Tibial artery (tissue), 4 donors: Measurements from ENCODE around the gene SLC16A14.

Experiments
- DNase-seq, 2 donors: peaks; one replicate each; pipeline ENCODE4 v3.0.0-alpha.2; 2019
- H3K27ac ChIP-seq, 2 donors: fragments of 200-600 bp; sonication (generic) in 1 of 2; 1 replicate in 1 of 2; 2 replicates in 1 of 2; pipeline ENCODE4 v1.5.1; 2018 to 2019; ENCODE audit warnings: mild to moderate bottlenecking in 1 of 2
- H3K27me3 ChIP-seq, 2 donors: fragments of 200-600 bp; sonication (generic) in 1 of 2; one replicate each; pipeline versions ENCODE4 v1.5.1 to v1.6.0; 2016 to 2019
- H3K36me3 ChIP-seq, 3 donors: fragments of 200-600 bp; sonication (generic) in 2 of 3; one replicate each; pipeline ENCODE4 v1.5.1; 2016 to 2019; ENCODE audit warnings: mild to moderate bottlenecking in 2 of 3
- H3K4me1 ChIP-seq, 4 donors: fragments of 200-600 bp; sonication (generic) in 2 of 4; 1 replicate in 3 of 4; 2 replicates in 1 of 4; pipeline ENCODE4 v1.5.1; 2016 to 2019
- H3K4me3 ChIP-seq, 2 donors: fragments of 200-600 bp; sonication (generic) in 1 of 2; 1 replicate in 1 of 2; 2 replicates in 1 of 2; pipeline ENCODE4 v1.5.1; 2018 to 2019; ENCODE audit warnings: mild to moderate bottlenecking in 2 of 2
- H3K9me3 ChIP-seq, 3 donors: fragments of 200-600 bp; sonication (generic) in 1 of 3; one replicate each; pipeline ENCODE4 v1.5.1; 2016 to 2019
- intact Hi-C: fragments of 100-400 bp; cut with DNase I; formaldehyde crosslinking; loops from one replicate; pipeline ENCODE4 v1.15.0; 2023; ENCODE audit warnings: low total_unique reads
- TF ChIP-seq, protein P1 (sequence below), 2 experiments: fragments of 200-600 bp in 1 of 2; fragments of 450-650 bp in 1 of 2; IDR thresholded peaks; one replicate each; pipeline ENCODE4 v1.5.1; 2017 to 2019; ENCODE audit warnings: antibody characterized with exemption in 2 of 2, mild to moderate bottlenecking in 1 of 2, moderate library complexity in 1 of 2

SLC16A14 gene

DNA sequence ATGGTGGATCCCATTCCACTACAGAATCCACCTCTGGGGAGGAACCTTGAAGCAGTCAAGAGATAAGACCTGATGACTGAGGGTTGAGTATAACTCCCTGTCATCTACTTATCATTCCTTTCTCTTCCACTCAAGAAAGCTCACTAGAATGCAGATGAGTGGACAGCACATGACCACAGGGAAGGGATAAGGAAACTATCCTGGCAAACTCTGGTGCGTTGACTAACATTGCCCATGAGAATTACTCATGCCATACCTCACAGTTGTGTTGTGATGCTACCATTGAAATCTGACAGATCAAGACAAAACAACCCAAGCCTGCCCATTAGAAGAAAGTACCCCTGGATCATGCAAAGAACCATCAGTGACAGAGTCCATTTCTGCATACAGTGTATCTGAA, 26.5 kb downstream of the SLC16A14 start:
- intact Hi-C loops: no loop called here
- DNase-seq: no peak
- no peak overlapping the region for H3K27ac ChIP-seq

DNA sequence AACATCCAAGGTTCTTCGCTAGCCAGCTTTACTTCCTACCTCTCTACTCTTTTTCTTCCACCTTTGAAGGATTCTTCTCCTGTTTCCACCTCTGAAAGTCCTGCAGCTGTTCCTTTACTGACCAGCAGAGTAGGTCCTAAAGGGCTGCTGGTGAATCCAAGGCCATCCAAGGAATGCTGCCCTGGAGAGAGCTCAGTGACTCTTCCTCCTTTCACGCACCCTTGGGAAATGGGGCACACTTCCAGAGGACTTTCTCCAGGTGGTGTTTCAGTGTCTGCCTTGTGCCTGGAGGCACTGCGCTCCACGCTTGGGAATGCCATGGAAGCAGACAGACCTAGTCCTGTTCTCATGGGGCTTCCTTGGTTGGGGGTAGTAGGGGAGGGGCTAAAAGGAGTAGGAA, 45.4 kb downstream of the SLC16A14 start:
- no peaks in the 10 kb centered on the region for H3K36me3 ChIP-seq
- no peak overlapping the region for H3K27ac ChIP-seq
- H3K4me3 ChIP-seq: no peak overlapping the region
- H3K27me3 ChIP-seq: no peaks in the 10 kb centered on the region
- no peaks in the 10 kb centered on the region for H3K4me1 ChIP-seq
- TF ChIP-seq, protein P1, sequence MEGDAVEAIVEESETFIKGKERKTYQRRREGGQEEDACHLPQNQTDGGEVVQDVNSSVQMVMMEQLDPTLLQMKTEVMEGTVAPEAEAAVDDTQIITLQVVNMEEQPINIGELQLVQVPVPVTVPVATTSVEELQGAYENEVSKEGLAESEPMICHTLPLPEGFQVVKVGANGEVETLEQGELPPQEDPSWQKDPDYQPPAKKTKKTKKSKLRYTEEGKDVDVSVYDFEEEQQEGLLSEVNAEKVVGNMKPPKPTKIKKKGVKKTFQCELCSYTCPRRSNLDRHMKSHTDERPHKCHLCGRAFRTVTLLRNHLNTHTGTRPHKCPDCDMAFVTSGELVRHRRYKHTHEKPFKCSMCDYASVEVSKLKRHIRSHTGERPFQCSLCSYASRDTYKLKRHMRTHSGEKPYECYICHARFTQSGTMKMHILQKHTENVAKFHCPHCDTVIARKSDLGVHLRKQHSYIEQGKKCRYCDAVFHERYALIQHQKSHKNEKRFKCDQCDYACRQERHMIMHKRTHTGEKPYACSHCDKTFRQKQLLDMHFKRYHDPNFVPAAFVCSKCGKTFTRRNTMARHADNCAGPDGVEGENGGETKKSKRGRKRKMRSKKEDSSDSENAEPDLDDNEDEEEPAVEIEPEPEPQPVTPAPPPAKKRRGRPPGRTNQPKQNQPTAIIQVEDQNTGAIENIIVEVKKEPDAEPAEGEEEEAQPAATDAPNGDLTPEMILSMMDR (IDR thresholded peaks at IDR 0.05): no peak
- intact Hi-C loops: no loop called here
- DNase-seq: no peak
- H3K9me3 ChIP-seq: no peaks in the 10 kb centered on the region

More for the DNA sequence above, 26.5 kb downstream of the SLC16A14 start:
- Histone ChIP-seq H3K4me3 (no peak overlapping the region), H3K9me3 (no peaks in the 10 kb centered on the region), H3K4me1 (no peaks in the 10 kb centered on the region), H3K36me3 (peaks cover 0 to 11% (median 0%) of the 10 kb centered on the region in 3 donors), H3K27me3 (no peaks in the 10 kb centered on the region)
- TF ChIP-seq, protein P1 (IDR thresholded peaks at IDR 0.05): no peak

DNA sequence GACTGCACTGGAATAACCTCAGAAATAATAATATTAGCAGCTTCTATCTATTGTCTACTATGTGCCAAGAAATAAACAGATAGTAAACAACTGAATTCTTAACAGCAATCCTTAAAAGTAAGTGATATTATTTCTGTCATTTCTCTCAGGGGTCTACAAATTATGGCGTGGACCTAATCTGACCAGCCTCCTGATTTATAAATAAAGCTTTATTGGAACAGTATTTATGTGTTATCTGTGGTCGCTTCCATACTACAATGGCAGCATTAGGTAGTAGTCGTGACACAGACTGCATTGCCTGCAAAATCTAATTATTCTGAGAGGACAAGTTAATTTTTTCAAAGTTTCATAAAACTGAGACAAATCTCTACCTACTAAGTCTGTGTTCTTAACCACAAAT, 49.0 kb downstream of the SLC16A14 start:
- Histone ChIP-seq H3K9me3 (no peaks in the 10 kb centered on the region), H3K36me3 (no peaks in the 10 kb centered on the region), H3K4me1 (no peaks in the 10 kb centered on the region), H3K27me3 (no peaks in the 10 kb centered on the region), H3K27ac (no peak overlapping the region), H3K4me3 (no peak overlapping the region)
- intact Hi-C loops: no loop called here
- TF ChIP-seq, protein P1 (IDR thresholded peaks at IDR 0.05): no peak
- no peak for DNase-seq

DNA sequence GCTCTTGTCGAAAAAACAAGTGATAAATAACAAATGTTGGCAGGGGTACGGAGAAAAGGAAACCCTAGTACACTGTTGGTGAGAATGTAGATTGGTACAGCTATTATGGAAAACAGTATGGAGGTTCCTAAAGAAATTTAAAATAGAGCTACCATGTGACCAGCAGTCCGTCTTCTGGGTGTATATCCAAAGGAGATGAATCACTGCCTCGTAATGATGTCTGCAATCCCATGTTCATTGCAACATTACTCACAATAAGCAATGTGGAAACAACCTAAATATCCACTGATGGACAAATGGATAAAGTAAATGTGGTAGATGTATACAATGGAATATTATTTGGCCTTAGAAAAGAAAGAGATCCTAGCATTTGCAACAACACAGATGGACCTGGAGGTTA, 50.6 kb downstream of the SLC16A14 start:
- Histone ChIP-seq H3K27ac (no peak overlapping the region), H3K9me3 (no peaks in the 10 kb centered on the region), H3K4me1 (no peaks in the 10 kb centered on the region), H3K27me3 (no peaks in the 10 kb centered on the region), H3K36me3 (no peaks in the 10 kb centered on the region), H3K4me3 (no peak overlapping the region)
- DNase-seq: no peak
- TF ChIP-seq, protein P1 (IDR thresholded peaks at IDR 0.05): no peak
- intact Hi-C loops: no loop called here

DNA sequence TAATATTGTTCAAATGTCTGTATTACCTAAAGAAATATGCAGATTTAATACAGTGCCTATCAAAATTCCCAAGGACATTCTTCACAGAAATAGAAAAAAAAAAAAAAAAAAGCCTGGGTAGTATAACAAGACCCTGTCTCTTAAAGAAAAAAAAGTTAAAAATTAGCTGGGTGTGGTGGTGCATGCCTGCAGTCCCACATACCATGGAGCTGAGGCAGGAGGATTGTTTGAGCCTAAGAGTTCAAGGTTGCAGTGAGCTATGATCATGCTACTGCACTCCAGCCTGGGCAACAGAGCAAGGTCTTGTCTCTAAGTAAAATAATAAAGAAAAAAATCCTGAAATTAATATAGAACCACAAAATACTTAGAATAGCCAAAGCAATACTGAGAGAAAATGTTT, 51.9 kb downstream of the SLC16A14 start:
- intact Hi-C loops: no loop called here
- DNase-seq: no peak
- no peaks in the 10 kb centered on the region for H3K36me3 ChIP-seq
- no peaks in the 10 kb centered on the region for H3K27me3 ChIP-seq
- no peak overlapping the region for H3K27ac ChIP-seq
- TF ChIP-seq, protein P1 (IDR thresholded peaks at IDR 0.05): no peak
- H3K4me1 ChIP-seq: no peaks in the 10 kb centered on the region
- H3K9me3 ChIP-seq: no peaks in the 10 kb centered on the region
- H3K4me3 ChIP-seq: no peak overlapping the region

DNA sequence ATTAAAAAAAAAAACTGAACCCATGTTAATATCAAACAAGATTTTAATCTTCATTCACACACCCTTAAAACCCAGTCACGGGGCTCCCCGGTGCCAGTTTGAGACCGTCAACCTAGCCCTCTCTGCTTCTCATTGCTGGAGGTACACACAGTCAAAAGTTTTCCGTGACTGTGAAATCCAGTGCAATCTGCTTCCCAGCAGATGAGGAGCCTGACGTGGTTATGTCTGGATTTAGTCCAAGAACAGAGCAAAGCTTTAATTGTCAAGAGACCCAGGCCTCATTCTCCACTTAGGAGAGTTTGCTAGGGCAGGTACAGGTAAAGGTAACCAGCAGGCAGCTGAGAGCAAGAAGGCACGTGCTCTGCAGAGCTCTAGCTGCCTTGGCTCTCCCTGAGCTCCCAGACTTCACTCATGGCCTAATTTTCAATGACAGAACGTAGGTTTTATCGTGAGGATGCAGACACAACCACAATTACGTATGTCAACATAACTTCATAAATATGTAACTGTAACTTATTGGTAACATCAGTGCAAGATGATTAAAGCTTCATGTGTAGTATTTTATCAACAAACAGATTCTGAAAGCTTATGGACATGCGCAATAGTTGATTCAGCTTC, 56.3 kb downstream of the SLC16A14 start:
- H3K27ac ChIP-seq: no peak overlapping the region
- no peaks in the 10 kb centered on the region for H3K4me1 ChIP-seq
- H3K4me3 ChIP-seq: no peak overlapping the region
- no peaks in the 10 kb centered on the region for H3K9me3 ChIP-seq
- TF ChIP-seq, protein P1 (IDR thresholded peaks at IDR 0.05): no peak
- DNase-seq: no peak
- no peaks in the 10 kb centered on the region for H3K27me3 ChIP-seq
- H3K36me3 ChIP-seq: no peaks in the 10 kb centered on the region
- intact Hi-C loops: no loop called here
